Measurements from ENCODE around the gene KCNN3.

KCNN3 gene

GRCh38 chr1:154745750-154746425 is 124.2 kb downstream of the KCNN3 start:
- H3K9ac ChIP-seq = no peak overlapping the region
- H3K9me3 ChIP-seq (ENCODE audit: control insufficient read depth, low read length) = no peaks in the 10 kb centered on the region
- H3K36me3 ChIP-seq (ENCODE audit: control insufficient read depth, insufficient read depth, low read length) = no peaks in the 10 kb centered on the region
- peaks cover 2% of the 10 kb centered on the region for H3K4me1 ChIP-seq
- H3K79me2 ChIP-seq = no peaks in the 10 kb centered on the region
- H3K27ac ChIP-seq = no peak overlapping the region
- H2AFZ ChIP-seq = no peak overlapping the region
- H3K4me3 ChIP-seq (ENCODE audit: low read depth, low read length) = no peak overlapping the region
- H3K4me2 ChIP-seq (ENCODE audit: low read length) = no peak overlapping the region
- TF ChIP-seq, protein P1, sequence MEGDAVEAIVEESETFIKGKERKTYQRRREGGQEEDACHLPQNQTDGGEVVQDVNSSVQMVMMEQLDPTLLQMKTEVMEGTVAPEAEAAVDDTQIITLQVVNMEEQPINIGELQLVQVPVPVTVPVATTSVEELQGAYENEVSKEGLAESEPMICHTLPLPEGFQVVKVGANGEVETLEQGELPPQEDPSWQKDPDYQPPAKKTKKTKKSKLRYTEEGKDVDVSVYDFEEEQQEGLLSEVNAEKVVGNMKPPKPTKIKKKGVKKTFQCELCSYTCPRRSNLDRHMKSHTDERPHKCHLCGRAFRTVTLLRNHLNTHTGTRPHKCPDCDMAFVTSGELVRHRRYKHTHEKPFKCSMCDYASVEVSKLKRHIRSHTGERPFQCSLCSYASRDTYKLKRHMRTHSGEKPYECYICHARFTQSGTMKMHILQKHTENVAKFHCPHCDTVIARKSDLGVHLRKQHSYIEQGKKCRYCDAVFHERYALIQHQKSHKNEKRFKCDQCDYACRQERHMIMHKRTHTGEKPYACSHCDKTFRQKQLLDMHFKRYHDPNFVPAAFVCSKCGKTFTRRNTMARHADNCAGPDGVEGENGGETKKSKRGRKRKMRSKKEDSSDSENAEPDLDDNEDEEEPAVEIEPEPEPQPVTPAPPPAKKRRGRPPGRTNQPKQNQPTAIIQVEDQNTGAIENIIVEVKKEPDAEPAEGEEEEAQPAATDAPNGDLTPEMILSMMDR (IDR thresholded peaks at IDR 0.05) = no peak
- no peaks in the 10 kb centered on the region for H3K27me3 ChIP-seq (ENCODE audit: control insufficient read depth, insufficient read depth, low read length)

GRCh38 chr1:154745286-154745731 is 124.8 kb downstream of the KCNN3 start:
- TF ChIP-seq, protein P1 (IDR thresholded peaks at IDR 0.05) = no peak
- Histone ChIP-seq H3K9ac (no peak overlapping the region), H3K27me3 (ENCODE audit: control insufficient read depth, insufficient read depth, low read length) (no peaks in the 10 kb centered on the region)

DNA sequence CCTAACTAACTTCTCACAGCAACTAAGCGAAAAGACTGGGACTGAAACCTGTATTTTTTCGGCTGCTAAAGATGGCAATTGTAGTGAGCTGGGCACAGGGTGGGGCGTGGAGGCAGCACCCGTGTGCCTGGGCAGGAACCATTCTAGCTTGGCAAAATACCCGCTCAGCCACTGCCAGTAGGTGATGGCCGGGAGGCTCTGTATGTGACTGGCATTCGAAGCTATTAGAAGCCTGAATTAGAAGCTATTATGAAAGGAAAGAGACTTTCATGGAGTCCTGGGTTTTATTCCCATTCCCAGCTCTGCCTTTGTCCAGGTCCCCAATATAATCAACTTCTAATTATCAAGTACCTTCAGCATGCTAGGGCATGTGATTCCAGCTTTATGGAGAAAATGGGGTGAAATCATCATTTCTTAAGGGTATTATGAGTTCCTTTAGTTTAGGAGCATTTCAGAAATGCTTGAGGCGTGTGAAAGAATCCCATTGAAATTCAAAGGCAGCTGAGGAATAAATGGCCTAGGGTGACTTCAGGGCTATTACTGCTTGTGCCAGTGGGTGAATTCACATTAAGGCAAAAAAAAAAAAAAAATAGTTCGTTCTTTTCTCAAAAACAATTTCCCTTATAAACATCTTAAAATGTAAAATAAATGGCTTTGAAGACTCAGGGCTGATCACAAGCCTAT is 125.6 kb downstream of the KCNN3 start:
- H3K9ac ChIP-seq = no peak overlapping the region
- no peak overlapping the region for H3K27ac ChIP-seq
- no peaks in the 10 kb centered on the region for H3K27me3 ChIP-seq (ENCODE audit: control insufficient read depth, insufficient read depth, low read length)
- no peaks in the 10 kb centered on the region for H3K36me3 ChIP-seq (ENCODE audit: control insufficient read depth, insufficient read depth, low read length)
- peaks cover 2% of the 10 kb centered on the region for H3K4me1 ChIP-seq
- no peak overlapping the region for H3K4me3 ChIP-seq (ENCODE audit: low read depth, low read length)
- no peaks in the 10 kb centered on the region for H3K79me2 ChIP-seq
- no peak overlapping the region for H3K4me2 ChIP-seq (ENCODE audit: low read length)
- no peaks in the 10 kb centered on the region for H3K9me3 ChIP-seq (ENCODE audit: control insufficient read depth, low read length)
- TF ChIP-seq, protein P1 (IDR thresholded peaks at IDR 0.05) = no peak
- H2AFZ ChIP-seq = no peak overlapping the region

More at GRCh38 chr1:154745286-154745731, 124.8 kb downstream of the KCNN3 start:
- no peaks in the 10 kb centered on the region for H3K79me2 ChIP-seq
- no peaks in the 10 kb centered on the region for H3K9me3 ChIP-seq (ENCODE audit: control insufficient read depth, low read length)
- H3K4me2 ChIP-seq (ENCODE audit: low read length) = no peak overlapping the region
- H3K36me3 ChIP-seq (ENCODE audit: control insufficient read depth, insufficient read depth, low read length) = no peaks in the 10 kb centered on the region
- H3K27ac ChIP-seq = no peak overlapping the region
- H3K4me3 ChIP-seq (ENCODE audit: low read depth, low read length) = no peak overlapping the region
- H2AFZ ChIP-seq = no peak overlapping the region
- peaks cover 2% of the 10 kb centered on the region for H3K4me1 ChIP-seq

DNA sequence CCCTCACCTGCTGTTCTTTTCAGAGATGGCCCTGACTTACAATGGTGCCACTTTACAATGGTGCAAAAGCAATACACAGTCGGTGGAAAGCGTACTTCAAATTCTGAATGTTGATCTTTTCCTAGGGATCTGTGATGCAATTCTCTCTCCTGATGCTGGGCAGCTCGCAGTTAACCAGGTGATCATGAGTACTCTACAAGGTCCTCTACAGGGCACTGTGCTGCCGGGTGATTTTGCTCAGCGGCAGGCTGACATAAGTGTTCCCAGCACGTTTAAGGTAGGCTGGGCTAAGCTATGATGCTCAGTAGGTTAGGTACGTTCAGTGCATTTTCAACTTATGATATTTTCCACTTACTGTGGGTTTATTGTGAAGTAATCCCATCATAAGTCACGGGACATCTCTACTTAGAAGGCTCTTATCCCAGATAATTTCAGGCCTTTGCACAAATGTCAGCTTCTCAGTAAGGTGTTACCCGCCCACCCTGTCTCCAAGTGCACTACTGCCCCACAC is 126.5 kb downstream of the KCNN3 start:
- TF ChIP-seq, protein P1 (IDR thresholded peaks at IDR 0.05) = no peak
- Histone ChIP-seq H3K9me3 (ENCODE audit: control insufficient read depth, low read length) (no peaks in the 10 kb centered on the region), H3K36me3 (ENCODE audit: control insufficient read depth, insufficient read depth, low read length) (no peaks in the 10 kb centered on the region), H3K4me3 (ENCODE audit: low read depth, low read length) (no peak overlapping the region), H3K9ac (no peak overlapping the region), H3K27ac (no peak overlapping the region), H3K79me2 (no peaks in the 10 kb centered on the region), H2AFZ (no peak overlapping the region), H3K4me1 (peaks cover 2% of the 10 kb centered on the region), H3K27me3 (ENCODE audit: control insufficient read depth, insufficient read depth, low read length) (no peaks in the 10 kb centered on the region), H3K4me2 (ENCODE audit: low read length) (no peak overlapping the region)
